Left lung (tissue), 10 donors: Measurements from ENCODE around the gene MYO18B. TPM values are rescaled to one million over a fixed set of nuclear protein-coding genes. Genes with fewer than 3 reads are reported as not detected.

Experiments
- ATAC-seq: fragments of 200-7000 bp; cut with Tn5 transposase; one replicate; pipeline ENCODE4 v1.9.1; 2020; ENCODE audit warnings: moderate library complexity
- DNase-seq, 4 donors: peaks; one replicate each; pipeline ENCODE4 v3.0.0-alpha.2; 2013 to 2020
- H3K27ac ChIP-seq, 2 donors: fragments of 200-600 bp; sonication (generic) in 1 of 2; one replicate each; pipeline versions ENCODE4 v1.5.0 to v1.8.0; 2020 to 2021
- H3K27me3 ChIP-seq, 2 donors: fragments of 200-600 bp; sonication (generic) in 1 of 2; one replicate each; pipeline versions ENCODE4 v1.5.0 to v1.8.0; 2020 to 2021
- H3K36me3 ChIP-seq, 2 donors: fragments of 200-600 bp; sonication (generic) in 1 of 2; one replicate each; pipeline versions ENCODE4 v1.5.0 to v1.8.0; 2020 to 2021
- H3K4me1 ChIP-seq, 2 donors: fragments of 200-600 bp; one replicate each; pipeline ENCODE4 v1.8.0; 2021
- H3K4me3 ChIP-seq, 2 donors: fragments of 200-600 bp; sonication (generic) in 1 of 2; one replicate each; pipeline versions ENCODE4 v1.5.0 to v1.8.0; 2020 to 2021; ENCODE audit warnings: mild to moderate bottlenecking in 1 of 2
- H3K9me3 ChIP-seq, 2 donors: fragments of 200-600 bp; sonication (generic) in 1 of 2; one replicate each; pipeline versions ENCODE4 v1.5.0 to v1.8.0; 2020 to 2021
- intact Hi-C, 2 donors: fragments of 100-400 bp; cut with DNase I; formaldehyde crosslinking; loops; one replicate each; pipeline versions ENCODE4 v1.11.2 to v1.14.2; 2022
- polyA plus RNA-seq, 6 donors: library from polyadenylated mRNA; unstranded; fragments of 120-200 nt; gene quantifications; one replicate each; pipeline ENCODE4 v1.2.1, GENCODE V29; 2013; ENCODE audit not compliant: insufficient read length in 6 of 6
- total RNA-seq, 2 donors: library from RNA; stranded (reverse); fragmentation: NEBNext Ultra II Directional; extraction: Animal tissue kit (Norgen Biotek cat#: 25700); gene quantifications; one replicate each; pipeline ENCODE4 v1.2.1, GENCODE V29; 2021
- TF ChIP-seq, protein P1 (sequence below), 2 donors: fragments of 200-600 bp; sonication (generic) in 1 of 2; IDR thresholded peaks; one replicate each; pipeline versions ENCODE4 v1.5.0 to v1.8.0; 2021; ENCODE audit warnings: antibody characterized with exemption in 2 of 2
- donor health status: DM: no; HTN: yes; CAD: no.
- donor health status: DM: no; HTN: no; CAD: no.

The MYO18B gene
- total and polyA plus RNA-seq, 8 donors: 0.06 to 0.37 (median 0.15) TPM

DNA sequence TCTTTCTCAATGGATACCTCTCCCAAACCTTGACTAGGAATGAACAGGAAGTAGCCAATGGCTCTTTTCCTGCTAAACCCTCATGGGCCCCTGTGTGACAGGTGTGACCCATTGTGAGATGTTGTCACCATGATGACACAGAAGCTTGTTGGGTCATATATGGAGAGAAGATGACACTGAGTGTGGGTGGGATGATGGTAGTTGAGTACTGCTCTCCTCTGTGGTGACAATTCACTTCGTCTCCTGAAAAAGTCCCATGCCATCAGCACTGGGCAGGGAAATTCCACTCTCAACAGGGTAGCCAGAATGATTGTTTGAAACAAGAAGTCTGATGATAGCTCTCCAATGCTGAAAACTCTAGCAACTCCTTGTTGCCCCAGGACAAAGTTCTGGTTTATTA, 333.3 kb downstream of the MYO18B start:
- TF ChIP-seq, protein P1, sequence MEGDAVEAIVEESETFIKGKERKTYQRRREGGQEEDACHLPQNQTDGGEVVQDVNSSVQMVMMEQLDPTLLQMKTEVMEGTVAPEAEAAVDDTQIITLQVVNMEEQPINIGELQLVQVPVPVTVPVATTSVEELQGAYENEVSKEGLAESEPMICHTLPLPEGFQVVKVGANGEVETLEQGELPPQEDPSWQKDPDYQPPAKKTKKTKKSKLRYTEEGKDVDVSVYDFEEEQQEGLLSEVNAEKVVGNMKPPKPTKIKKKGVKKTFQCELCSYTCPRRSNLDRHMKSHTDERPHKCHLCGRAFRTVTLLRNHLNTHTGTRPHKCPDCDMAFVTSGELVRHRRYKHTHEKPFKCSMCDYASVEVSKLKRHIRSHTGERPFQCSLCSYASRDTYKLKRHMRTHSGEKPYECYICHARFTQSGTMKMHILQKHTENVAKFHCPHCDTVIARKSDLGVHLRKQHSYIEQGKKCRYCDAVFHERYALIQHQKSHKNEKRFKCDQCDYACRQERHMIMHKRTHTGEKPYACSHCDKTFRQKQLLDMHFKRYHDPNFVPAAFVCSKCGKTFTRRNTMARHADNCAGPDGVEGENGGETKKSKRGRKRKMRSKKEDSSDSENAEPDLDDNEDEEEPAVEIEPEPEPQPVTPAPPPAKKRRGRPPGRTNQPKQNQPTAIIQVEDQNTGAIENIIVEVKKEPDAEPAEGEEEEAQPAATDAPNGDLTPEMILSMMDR (IDR thresholded peaks at IDR 0.05): no peak
- H3K27ac ChIP-seq: no peak overlapping the region
- no peaks in the 10 kb centered on the region for H3K4me1 ChIP-seq
- H3K4me3 ChIP-seq: no peak overlapping the region
- H3K36me3 ChIP-seq: no peaks in the 10 kb centered on the region
- peaks cover 0 to 31% of the 10 kb centered on the region in 2 donors for H3K27me3 ChIP-seq
- DNase-seq (no peak), ATAC-seq (no peak)
- intact Hi-C loops: no loop called here
- no peaks in the 10 kb centered on the region for H3K9me3 ChIP-seq

GRCh38 chr22:26079009-26079408, 337.0 kb downstream of the MYO18B start:
- ATAC-seq (no peak), DNase-seq (no peak)
- H3K4me1 ChIP-seq: no peaks in the 10 kb centered on the region
- H3K27ac ChIP-seq: no peak overlapping the region
- TF ChIP-seq, protein P1 (IDR thresholded peaks at IDR 0.05): no peak
- H3K9me3 ChIP-seq: no peaks in the 10 kb centered on the region
- peaks cover 0 to 47% of the 10 kb centered on the region in 2 donors for H3K27me3 ChIP-seq
- intact Hi-C loops: no loop called here
- no peaks in the 10 kb centered on the region for H3K36me3 ChIP-seq
- H3K4me3 ChIP-seq: no peak overlapping the region

Other genes starting within 250 kb of the MYO18B start
- 10 to 100 TPM; 26.3 to 33.9 TPM for gene GRK3, start 177.5 kb upstream of the MYO18B start, total RNA-seq
- gene GRK3, start 177.5 kb upstream of the MYO18B start, polyA plus RNA-seq: 10 to 100 TPM; 18.4 to 26.1 (median 22.7) TPM